ELR (cell line): Measurements from ENCODE around the gene KIF21B.

Experiments used
- DNase-seq: peaks from one replicate; pipeline ENCODE4 v3.0.0-alpha.2; 2015; ENCODE audit warnings: low read depth

Gene KIF21B

DNA sequence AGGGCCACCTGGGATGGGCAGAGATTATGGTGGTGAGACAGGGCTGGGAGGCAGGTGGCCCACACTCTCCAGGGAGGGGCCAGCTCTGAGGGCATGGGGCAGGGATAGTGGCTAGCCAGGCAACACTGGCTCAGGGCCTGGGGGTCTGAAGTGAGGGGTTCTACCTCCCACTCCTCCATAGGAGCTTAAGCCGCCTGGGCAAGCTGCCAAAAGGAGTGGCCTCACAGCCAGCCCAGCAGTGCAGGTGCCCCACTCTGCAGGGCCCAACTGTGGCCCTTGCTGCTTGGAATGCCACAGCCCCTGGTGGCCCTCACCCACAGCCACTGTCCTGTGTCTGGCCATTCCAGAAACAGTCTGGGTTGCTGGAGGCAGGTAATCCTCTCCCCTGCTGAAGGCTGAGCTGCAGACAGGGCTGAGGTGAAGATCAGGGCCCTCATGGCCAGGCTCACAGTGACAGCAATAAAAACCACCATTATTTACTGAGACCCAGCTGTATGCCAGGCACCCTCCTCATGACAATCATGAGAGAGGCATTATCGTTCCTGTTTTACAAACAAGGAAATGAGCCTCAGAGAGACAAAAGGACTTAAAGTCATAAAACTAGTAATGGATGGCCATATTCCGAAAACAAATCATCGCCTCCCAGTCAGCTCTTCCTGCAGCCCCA lies 31.0 kb downstream of the KIF21B start:
- DNase-seq: no peak

DNA sequence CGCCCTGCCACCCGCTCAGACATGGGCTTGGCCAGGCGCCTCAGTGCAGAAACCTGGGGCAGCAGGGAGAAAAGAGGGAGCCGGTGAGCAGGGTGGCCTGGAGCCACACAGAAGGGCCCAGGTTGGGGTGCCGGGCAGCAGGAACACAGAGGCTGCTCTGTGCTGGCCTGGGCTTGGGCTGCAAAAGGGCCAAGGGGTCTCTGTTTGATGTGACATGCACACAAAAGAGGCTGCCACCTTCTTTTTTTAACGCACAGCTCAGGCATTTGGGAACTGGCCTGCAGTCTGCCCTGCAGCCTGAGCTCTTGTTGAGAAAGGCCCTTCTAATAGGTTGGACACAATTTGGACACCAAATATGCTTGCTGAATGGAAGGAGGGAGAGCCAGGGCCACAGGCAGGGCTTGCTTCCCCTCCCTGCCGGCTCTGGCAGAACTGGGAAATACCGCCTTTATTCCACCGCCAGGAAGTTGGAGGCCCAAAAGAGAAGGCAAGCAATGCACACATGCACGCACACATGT lies 32.4 kb downstream of the KIF21B start:
- no peak for DNase-seq

DNA sequence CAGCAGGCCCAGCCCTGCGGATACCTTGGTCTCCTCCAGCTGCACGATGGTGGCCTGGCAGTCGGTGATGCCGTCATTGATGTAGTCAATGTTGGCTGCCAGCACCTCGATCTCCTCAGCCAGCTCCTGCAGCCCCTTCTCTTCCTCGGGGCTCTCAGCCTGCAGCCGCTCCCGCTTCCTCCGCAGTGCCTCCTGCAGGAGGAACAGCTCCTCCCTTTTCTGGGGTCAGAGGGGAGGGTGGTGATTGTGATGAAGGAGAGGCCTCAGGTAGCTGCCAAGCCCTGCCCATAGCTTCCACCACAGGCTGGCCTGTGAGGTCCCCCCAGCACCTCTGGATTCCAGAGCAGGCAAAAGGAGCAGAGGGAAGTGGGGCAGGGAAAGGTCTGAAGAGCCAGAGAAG lies 33.4 kb downstream of the KIF21B start:
- no peak for DNase-seq

DNA sequence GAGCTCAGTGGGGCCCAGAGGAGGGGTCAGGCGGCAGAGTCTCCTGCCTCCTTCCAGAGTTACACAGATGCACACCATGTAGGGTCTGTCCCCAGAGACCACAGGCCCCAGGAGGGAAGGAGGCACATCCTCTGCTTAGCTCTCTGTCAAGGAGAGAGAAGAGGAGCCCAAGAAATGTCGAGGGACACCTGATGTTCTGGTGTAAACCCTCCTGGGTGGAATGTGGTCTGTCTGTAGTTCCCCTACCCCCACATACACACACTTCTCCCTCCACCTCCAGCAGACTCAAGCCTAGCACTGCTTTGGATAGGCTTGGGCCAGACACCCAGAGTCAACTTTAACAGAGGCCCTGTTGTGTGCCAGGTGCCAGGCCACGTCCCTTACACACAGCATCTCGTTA lies 34.2 kb downstream of the KIF21B start:
- DNase-seq: no peak

DNA sequence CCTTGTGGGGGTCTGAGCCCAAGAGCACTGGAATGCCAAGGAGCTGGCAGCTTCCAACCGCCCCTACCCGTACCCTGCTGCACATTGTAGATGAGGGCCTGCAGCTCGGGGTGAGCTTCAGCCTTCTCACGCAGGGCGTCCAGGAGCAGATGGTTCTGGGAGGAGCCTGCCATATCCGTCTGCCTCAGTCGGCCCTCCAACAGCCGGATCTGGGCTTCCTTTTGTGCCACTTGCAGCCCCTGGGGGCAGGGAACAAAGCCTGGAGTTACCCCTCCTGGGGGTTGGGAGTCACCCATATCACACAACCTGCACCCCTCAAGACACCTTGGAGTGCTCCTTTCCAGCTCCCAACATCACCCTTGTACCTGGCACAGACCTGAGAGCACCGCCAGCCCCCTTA lies 34.8 kb downstream of the KIF21B start:
- no peak for DNase-seq

DNA sequence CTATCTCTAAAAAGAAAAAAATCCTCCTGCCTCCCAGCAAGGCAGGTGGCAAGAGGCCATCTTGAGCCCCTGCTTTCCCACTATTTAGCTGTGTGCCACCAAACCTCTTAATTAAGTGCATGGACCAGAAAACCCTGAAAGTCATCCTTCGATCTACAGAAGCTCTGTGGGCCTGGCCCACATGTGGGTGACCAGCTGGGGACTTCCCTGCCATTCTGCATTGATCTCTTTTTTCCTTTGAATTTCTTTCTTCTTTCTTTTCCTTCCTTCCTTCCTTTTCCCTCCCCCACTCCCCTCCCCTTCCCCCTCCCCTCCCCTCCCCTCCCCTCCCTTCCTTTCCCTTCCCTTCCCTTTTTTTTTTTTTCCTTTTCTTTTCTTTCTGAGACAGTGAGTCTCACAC lies 38.0 kb downstream of the KIF21B start:
- DNase-seq: no peak

DNA sequence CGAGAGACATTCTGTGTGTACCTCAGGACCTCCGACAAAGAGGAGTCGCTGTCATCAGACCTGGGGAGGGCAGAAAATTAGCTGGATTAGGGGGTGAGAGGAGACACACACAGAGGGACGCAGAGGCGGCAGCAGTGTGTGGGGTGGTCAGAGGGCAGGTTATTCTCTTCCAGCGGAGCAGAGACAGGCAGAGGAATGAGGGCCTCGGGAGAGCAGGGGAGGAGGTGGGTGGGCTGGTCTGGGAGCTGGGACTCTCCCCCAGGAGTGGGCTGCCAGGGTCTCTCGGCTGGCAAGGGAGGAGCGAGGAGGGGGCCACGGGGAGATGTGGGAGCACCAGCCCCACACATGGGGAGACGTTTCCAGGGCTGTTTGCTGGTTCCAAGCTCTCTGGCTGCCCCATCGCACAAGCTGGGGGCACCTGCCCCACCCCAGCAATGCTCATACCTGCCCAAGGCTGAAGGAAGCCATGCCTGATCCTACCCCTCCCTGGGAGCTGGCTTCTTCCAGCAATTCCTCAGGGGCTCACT lies 40.4 kb downstream of the KIF21B start:
- DNase-seq: no peak

DNA sequence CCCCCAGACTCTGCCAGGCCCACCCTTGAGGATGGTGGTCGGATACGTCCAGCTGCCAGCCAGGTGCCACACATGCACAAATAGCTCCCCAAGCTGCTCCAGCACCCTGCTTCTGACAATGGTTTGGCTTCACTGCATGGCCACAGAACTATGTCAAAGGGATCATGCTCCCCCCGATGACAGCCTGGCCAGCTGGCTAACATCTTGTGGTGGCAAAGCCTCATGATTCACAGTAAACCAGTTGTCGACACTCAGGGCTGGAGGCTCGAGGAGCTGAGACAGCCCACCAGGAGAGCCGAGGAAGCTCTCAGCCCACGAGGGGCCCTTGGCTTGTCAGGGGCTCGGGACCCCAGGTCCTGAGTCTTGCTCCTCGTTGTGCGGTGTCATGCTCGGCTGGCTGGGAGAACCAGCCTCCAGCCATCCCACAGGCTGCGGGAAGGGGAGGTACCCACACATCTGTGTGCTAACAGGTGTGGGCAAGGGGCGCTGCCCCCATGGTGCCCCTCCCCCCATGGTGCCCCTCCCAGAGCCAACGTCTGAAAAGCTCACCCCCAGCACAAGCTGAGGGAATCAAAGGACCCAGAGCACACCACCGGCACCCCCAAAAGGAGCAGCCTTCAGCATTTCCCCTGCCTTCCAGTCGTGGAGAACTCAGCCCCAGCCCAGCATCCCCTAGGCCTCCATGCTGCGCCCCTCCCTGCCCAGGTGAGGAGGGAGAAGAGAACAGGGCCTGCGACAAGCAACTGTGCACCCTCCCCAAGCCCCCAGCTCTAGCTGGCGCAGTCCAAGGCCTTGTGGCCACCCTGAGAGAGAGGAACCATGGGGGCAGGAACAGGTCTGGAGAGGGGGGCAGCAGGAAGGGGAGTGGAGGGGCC lies 41.2 kb downstream of the KIF21B start:
- DNase-seq: peak; percentile 9

DNA sequence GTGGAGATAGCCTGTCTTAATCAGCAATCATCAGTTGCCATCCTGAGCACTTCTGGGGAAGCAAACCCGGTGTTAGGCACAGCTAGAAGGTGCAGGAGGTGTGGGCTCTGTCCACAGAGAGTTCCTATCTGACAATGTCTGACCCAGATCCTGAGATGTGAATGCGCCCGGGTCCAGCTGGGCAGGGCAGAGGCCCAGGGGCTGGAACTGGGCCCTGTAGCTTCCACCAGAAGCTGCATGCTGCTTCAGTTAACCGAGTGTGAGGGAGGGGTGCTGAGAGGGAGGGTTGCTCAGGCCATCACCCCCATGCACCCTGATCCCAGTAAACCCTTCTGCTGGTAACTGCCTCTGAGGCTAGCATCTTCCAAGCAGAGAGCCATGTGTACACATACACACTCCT lies 42.2 kb downstream of the KIF21B start:
- DNase-seq: no peak

DNA sequence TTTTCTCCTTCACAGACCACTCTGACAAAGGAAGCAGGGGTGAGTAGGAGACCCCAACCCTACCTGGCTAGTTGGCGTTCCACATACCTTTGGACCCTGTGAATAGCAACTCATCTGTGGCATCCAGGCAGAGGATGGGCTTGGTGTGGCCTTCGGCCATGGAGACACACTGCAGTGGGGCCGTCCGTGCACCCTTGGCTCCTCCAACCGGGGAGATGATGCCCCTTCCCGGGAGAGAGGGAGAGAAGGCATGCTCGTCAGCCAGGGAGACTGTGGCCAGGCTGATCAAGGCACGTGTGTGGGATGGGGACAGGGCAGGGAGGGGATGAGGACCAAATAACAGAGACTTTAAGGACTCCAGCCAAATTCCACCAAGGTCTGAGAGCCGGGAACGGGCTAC lies 42.6 kb downstream of the KIF21B start:
- DNase-seq: no peak

DNA sequence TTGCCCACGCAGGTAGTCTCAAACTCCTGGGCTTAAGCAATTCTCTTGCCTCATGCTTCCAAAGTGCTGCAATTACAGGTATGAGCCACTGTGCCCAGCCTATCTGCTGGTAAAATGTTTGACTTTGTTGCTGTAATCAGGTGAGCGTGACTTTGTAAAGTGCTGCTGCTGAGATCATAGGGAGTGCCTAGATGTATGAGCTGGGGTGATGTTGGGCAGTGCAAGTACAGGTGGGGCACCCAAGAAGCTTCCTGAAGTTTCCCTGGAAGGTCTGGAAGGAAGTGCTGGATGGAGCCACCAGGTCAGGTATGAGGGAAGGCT lies 43.1 kb downstream of the KIF21B start:
- no peak for DNase-seq

DNA sequence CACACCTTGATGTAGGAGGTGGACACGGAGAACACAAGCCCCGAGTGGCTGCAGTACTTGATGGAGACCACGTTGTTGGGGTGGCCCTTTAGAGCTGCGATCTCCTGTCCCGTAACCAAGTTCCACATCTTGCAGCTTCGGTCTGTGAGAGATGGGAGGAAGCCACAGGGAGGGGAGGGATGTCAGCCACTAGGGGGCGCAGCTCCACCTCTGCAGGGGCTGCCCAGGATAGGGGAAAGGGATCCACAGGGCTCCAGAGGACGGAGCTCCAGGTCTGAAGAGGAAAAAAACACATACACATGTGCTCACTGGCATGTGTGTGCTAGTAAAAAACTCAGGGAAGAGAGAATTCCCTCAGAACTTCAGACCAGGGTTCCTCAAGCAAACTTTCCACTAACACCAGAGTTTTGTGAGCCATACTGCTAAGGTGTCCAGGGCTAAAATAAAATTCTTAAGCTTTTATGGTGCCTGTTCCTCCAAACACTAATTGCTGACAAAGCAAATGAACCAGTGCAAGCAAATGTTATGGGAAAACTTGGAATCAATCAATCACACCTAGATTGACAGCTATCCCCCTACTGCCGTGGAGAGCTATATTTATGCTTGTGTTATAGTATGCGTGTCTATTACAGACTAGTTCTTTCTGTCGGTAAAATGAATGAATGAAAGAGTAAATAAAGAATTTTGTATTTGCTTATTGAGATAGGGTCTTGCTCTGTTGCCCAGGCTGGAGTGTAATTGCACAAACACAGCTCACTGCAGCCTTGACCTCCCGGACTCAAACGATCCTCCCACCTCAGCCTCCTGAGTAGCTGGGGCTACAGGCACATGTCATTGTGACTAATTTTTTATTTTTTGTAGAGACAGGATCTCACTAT lies 43.7 kb downstream of the KIF21B start:
- peak; percentile 60 for DNase-seq

DNA sequence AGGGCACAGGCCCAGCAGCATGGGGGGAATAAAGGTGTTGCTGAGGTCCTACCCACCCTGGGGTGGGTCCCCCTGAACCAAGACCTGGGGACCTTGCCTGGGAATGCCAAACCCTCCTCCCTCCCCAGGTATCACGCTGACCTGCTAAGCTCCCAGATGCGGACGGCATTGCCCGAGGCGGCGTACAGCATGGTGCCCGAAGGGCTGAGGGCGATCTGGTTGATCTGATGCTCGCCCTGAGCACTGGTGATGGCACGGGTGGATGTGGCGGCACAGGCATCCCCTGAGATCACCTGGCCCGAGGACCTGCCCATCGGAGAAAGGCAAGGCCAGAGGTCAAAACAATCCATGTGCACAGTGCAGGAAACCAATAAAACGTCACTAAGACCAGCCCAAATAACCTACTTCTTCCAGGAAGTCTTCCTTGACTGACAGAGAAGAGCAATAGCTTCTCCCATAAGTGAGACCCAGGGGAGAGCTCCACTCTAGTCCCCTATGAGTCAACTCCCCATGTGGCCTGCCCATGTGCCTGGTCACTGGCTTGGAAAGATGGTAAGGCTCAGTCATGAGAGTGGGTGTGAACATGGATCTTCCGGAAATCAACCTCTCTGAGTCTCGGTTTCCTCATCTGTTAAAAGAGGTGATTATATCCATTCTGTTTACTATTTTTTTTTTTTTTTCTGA lies 46.3 kb downstream of the KIF21B start:
- DNase-seq: no peak

DNA sequence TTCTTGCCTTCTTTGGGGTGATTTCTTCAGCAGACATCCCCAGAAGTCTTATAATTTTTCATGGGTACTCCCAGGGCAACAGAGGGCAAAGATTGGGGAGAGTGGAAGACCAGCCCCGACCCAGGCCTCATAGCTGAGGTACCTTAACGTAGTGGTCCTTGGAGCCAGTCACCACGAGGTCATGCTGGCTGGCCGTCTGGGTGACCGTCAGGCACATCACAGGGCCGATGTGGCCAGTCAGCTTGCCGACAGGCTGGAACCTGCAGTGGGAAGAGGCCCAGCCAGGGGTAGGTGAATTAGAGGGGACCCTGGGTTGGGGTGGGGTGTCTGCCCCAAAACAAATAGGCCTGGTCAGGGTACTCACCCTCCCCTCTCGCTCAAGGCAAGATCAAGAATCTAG lies 46.9 kb downstream of the KIF21B start:
- no peak for DNase-seq

DNA sequence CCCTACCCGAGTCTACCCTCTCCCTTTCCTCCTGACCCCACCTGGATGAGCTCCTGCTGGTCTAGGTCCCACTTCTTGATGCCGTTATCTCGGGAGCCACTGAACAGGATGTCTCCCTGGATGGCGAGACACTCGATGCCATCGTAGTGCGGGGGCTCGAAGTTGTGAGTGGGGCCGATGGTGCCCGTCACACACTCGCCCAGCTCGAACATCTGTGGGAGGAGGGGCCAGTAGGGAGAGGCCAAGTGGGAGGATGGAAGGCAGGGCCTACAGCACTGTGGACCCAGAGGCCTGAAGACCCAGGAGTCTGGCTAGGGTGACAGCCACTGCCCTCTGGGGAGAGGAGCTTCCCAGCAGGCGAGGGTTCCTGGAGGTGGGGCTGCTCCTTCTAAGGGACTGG lies 48.1 kb downstream of the KIF21B start:
- no peak for DNase-seq

DNA sequence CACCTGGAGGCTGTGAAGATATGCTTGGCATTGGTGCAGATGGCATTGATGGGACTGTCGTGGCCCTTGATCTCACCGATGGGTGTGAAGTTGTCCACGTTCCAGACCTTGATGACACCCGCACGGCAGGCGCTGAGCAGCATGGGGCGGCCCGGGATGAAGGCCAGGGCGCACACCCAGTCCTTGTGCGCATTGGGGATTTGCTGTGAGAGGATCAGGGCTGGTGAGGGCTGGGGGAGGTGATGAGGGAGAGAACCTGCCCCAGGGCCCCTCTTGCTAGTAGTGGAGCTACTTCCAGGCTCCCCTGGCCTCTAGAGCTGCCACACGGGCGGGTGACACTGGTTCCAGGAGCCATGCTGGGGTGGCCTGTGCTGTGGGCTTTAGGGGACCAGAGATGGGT lies 48.8 kb downstream of the KIF21B start:
- DNase-seq: no peak

DNA sequence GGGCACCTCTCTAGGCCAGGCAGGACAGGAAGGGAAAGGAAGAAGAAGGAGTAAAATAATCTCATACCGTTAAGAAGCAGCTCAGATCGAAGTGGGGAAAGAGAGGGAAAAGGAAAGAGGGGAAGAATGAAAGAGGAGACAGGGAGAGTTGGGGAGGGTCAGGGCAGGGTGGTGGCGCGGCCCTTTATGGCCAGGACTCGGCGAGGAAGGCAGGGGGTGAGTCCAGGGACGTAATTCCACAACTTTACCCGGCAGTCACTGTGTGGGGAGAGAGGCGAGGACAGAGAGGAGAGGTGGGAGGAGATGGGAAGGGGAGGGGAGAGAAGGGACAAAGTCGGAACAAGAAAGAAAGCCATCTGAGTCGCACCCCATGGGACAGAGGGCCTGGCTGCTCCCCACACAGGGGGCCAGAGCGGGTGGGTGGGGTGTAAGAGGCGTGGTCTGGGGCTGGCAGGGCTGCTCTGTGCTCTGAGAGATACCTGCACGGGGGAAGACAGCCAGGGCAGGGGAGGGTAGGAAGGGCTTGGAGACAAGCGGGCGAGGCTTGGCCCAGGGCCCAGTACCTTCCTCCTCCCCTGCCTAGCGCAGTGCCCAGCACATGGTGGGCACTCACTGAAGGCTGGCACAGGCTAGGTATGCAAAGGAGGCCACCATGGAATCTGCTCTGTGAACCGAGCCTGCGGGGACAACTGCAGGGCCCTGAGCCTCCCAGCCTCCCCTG lies 49.4 kb downstream of the KIF21B start:
- DNase-seq: no peak

DNA sequence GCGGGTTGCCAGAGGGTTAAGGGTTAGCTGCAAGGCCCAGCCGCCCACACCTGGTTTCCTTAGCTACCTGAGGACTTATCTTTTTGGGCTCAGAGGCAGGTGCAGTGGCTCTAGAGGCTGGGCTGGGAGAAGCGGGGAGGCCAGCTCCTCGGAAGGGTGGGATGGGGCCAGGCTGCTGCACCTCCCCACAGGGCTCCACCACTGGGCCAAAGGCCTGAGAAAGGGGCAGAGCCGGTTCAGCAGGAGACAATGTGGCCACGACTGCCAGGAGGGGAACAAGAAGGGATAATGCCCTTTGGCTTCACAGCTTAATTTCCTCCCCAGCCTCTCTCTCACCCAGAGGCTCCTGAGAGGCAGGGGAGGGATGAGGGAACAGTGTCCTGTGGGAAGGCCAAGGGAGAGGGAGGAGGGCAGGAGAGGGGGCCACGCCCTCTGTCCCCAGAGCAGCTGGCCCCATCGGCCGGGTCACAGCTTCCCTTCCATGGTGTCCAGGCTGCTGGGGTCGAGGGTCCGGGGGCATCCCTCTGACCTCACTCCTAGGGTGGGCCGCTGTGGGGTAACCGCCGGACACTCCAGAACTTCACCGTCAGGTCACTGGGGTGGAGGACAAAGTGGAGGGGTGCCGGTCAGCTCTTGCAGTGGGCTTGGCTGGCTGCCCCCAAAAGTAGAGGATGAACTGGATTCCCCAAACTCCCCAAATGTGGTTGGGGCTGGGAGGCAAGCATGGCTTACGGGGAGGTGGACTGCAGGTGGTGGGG lies 50.4 kb downstream of the KIF21B start:
- no peak for DNase-seq

DNA sequence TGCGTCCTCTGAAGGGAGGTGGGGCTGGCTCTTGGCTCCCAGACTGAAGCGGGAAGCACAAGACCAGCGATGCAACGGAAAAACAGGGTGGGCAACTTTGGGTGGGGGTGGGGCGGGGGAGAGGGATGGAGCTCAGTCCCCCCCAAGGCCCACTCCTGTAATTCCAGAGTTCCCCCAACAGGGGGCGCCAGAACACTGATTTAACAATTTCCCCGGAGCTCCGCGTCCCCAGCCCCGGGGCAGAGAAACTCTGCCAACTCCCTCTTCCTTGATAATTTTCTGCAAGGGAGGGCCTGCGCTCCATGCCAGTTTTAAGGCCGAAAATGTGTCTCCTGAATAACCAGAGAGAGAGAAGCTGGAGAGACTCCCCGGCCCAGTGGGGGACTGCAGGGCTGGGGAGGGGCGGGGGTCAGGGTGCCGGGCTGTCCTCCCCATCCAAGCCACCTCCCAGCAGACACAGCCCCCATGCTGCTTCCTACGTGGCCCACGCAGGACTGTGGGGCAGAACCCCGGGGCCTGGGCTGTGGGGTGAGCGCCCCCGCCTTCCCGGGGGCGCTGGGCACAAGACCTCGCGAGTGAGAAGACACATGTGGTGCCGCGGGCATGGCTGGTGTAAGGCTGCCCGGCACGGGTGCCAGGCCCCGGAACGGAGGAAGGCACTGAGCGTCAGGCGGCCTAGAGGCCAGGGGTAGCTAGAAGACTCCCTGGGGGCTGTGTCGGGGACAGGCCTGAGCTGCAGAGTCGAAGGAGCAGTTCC lies 51.4 kb downstream of the KIF21B start:
- DNase-seq: peak; percentile 66
